ENCODE data around the gene LLGL2.

LLGL2 gene

GRCh38 chr17:75509528-75510258, 15.8 kb upstream of the LLGL2 start:
- DNase-seq (ENCODE audit: low read depth in 1 of 2, low spot score in 1 of 2) = no peak
- no peak for TF ChIP-seq CTCF (IDR thresholded peaks at IDR 0.05; ENCODE audit: insufficient read depth, low read length)
- TF ChIP-seq SPI1 (IDR thresholded peaks at IDR 0.05; ENCODE audit: borderline replicate concordance, low read depth) = no peak
- TF ChIP-seq POLR2AphosphoS5 (IDR thresholded peaks at IDR 0.05; ENCODE audit: low read depth) = no peak
- no peak for TF ChIP-seq GABPA (IDR thresholded peaks at IDR 0.05; ENCODE audit: low read depth)
- no peak for TF ChIP-seq REST (IDR thresholded peaks at IDR 0.05; ENCODE audit: insufficient replicate concordance, low read depth)
- H3K27ac ChIP-seq (replicated peaks) = no peak overlapping the region

GRCh38 chr17:75511270-75511609, 14.3 kb upstream of the LLGL2 start:
- no peak overlapping the region for H3K27ac ChIP-seq (replicated peaks)

More at GRCh38 chr17:75509528-75510258, 15.8 kb upstream of the LLGL2 start:
- no peak overlapping the region for H3K4me3 ChIP-seq (replicated peaks; ENCODE audit: insufficient read depth, low read length)
- peaks cover 4% of the 10 kb centered on the region for H3K27me3 ChIP-seq (ENCODE audit: insufficient read depth, poor library complexity, severe bottlenecking)

More at GRCh38 chr17:75511270-75511609, 14.3 kb upstream of the LLGL2 start:
- no peak for TF ChIP-seq CTCF (IDR thresholded peaks at IDR 0.05; ENCODE audit: insufficient read depth, low read length)
- no peak for TF ChIP-seq POLR2AphosphoS5 (IDR thresholded peaks at IDR 0.05; ENCODE audit: low read depth)
- TF ChIP-seq REST (IDR thresholded peaks at IDR 0.05; ENCODE audit: insufficient replicate concordance, low read depth) = no peak
- TF ChIP-seq SPI1 (IDR thresholded peaks at IDR 0.05; ENCODE audit: borderline replicate concordance, low read depth) = no peak
- TF ChIP-seq GABPA (IDR thresholded peaks at IDR 0.05; ENCODE audit: low read depth) = no peak
- Histone ChIP-seq H3K4me3 (replicated peaks; ENCODE audit: insufficient read depth, low read length) (no peak overlapping the region), H3K27me3 (ENCODE audit: insufficient read depth, poor library complexity, severe bottlenecking) (peaks cover 12% of the 10 kb centered on the region)
- no peak for DNase-seq (ENCODE audit: low read depth in 1 of 2, low spot score in 1 of 2)
